AG10803 (cell line): ENCODE measurements around the gene DNAJB6.

Source experiments
- DNase-seq: peaks from one replicate; pipeline ENCODE4 v3.0.0; 2010; ENCODE audit warnings: low read depth
- H3K4me3 ChIP-seq: 2 replicates; pipeline ENCODE4 v1.5.1; 2011; ENCODE audit warnings: mild to moderate bottlenecking, low read length, control low read depth
- CTCF ChIP-seq: conservative IDR thresholded peaks from 2 replicates; pipeline ENCODE4 v1.5.1; 2011; ENCODE audit warnings: mild to moderate bottlenecking, low read length, control low read depth, inconsistent platforms

Gene DNAJB6

GRCh38 chr7:157389951-157390730 is 53.3 kb downstream of the DNAJB6 start:
- H3K4me3 ChIP-seq = no peak overlapping the region
- no peak for TF ChIP-seq CTCF
- peak; percentile 57 for DNase-seq

DNA sequence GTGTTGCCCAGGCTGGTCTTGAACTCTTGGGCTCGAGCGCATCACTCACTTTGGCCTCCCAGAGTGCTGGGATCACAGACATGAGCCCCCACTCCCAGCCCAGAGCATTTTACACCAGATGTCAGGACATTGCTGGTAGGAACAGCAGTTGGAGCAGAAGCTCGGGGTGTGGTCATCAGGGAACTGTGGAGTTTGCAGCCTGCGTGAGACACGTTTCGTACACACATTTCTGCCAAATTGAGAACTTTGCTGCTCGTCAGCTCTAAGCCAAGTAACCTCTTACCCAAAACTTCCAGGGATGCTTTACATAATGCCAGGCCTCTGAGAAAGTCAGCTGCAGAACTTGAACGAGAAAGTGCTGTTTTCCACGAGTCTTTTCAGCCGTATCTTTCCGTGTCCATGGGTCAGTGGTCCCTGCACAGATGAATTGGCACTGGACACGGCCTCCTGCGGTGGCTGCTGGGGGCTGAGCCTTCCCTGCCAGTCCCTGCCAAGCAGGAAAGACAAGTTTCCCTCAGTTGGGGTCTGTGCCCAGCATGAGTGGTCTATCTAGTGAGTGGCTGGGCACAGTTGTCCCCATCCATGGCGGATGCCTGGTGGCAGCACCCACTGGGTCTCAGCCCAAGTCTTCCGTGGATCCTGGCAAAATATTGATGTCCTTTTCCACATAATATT is 54.4 kb downstream of the DNAJB6 start:
- no peak for TF ChIP-seq CTCF
- peak; percentile 29 for DNase-seq
- H3K4me3 ChIP-seq = no peak overlapping the region

GRCh38 chr7:157392256-157393037 is 55.6 kb downstream of the DNAJB6 start:
- DNase-seq = peak; percentile 42
- H3K4me3 ChIP-seq = no peak overlapping the region
- no peak for TF ChIP-seq CTCF

GRCh38 chr7:157394246-157395191 is 57.7 kb downstream of the DNAJB6 start:
- no peak for TF ChIP-seq CTCF
- H3K4me3 ChIP-seq = no peak overlapping the region
- no peak for DNase-seq

GRCh38 chr7:157395206-157395605 is 58.4 kb downstream of the DNAJB6 start:
- TF ChIP-seq CTCF = no peak
- no peak for DNase-seq
- H3K4me3 ChIP-seq = no peak overlapping the region

GRCh38 chr7:157396316-157397035 is 59.7 kb downstream of the DNAJB6 start:
- no peak for TF ChIP-seq CTCF
- no peak overlapping the region for H3K4me3 ChIP-seq
- no peak for DNase-seq
